ENCODE results near the gene ACACB.

The ACACB gene

DNA sequence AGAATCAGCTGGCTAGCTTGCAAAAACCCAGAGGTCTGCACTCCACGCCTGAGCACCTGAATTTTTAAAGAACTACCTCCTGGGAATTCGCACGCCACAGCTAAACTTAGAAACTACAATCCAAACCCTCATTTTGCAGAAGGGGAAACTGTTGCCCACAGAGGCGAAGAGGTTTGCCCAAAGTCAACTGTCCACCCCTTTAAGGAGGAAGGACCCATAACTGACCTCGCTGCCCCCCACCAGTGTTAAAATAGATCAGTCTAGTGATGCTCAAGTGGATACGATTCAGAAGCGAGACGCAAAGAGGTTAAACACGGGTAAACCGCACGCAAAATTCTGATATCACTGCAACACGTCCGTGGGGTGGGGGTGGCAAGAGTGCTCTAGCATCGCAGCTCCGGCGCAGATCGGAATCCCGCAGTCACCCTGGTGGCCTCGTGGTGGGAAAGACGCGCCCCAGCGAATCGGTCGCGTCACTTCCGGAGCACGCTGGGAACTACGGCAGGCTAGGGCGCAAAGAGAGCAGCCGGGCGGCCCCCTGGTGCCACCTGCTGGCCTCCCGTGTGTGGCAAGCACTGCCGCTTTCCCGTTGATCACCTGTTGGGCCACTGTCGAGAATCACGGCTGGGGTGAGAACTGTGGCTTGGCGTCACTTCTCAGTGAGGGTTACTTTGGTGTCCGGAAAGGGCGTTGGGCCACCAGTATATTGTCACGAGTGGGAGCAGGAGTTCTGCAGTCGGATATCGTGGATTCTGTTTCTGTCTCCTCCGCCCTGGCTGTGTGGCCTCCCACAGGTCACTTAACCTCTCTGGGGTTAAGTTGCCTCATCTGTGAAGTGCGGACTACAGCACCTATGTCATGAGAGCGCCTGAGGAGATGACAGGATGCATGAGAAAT lies 23.1 kb upstream of the ACACB start, which contains the start of gene ALKBH2:
ALKBH2 (minus strand) TSS at position 451 of the 897 bp plus-strand sequence. CDS start 686 bp downstream, outside the sequence.
- peaks cover 4 to 27% (median 23%) of the 10 kb centered on the region in 3 donors for H3K36me3 ChIP-seq
- H3K4me1 ChIP-seq, result peaks cover 0 to 31% (median 25%) of the 10 kb centered on the region in 4 donors
- no peaks in the 10 kb centered on the region for H3K9me3 ChIP-seq
- peak; percentile 91 to 96 for DNase-seq
- peak within 1 kb of the TSS; percentile 57 to 61 for H3K4me3 ChIP-seq
- peaks cover 0 to 2% of the 10 kb centered on the region in 2 donors for H3K27me3 ChIP-seq
- intact Hi-C loops (cut with DNase I; ENCODE audit: low total_unique reads), result loop anchor here (5.0 kb wide), 1 partner anchor 531 kb away; the partner anchor contains the start of genes ISCU and SART3
- TF ChIP-seq, protein P1, sequence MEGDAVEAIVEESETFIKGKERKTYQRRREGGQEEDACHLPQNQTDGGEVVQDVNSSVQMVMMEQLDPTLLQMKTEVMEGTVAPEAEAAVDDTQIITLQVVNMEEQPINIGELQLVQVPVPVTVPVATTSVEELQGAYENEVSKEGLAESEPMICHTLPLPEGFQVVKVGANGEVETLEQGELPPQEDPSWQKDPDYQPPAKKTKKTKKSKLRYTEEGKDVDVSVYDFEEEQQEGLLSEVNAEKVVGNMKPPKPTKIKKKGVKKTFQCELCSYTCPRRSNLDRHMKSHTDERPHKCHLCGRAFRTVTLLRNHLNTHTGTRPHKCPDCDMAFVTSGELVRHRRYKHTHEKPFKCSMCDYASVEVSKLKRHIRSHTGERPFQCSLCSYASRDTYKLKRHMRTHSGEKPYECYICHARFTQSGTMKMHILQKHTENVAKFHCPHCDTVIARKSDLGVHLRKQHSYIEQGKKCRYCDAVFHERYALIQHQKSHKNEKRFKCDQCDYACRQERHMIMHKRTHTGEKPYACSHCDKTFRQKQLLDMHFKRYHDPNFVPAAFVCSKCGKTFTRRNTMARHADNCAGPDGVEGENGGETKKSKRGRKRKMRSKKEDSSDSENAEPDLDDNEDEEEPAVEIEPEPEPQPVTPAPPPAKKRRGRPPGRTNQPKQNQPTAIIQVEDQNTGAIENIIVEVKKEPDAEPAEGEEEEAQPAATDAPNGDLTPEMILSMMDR (IDR thresholded peaks at IDR 0.05), result peak; percentile 97 to 100
- peak within 1 kb of the TSS; percentile 65 to 72 for H3K27ac ChIP-seq

DNA sequence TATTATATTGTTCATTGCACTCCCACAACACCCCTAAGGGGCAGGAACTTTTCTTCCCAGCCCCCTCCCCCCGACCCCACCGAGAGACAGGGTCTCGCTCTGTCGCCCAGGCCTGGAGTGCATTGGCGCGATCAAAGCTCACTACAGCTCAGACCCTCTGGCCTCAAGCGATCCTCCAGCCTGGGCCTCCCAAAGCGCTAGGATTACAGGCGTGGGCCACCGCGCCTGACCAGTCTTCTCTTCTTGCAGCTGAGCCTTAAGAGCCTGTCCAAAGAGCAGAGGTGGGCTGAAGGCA lies 19.3 kb upstream of the ACACB start:
- intact Hi-C loops (cut with DNase I; ENCODE audit: low total_unique reads), result no loop called here

DNA sequence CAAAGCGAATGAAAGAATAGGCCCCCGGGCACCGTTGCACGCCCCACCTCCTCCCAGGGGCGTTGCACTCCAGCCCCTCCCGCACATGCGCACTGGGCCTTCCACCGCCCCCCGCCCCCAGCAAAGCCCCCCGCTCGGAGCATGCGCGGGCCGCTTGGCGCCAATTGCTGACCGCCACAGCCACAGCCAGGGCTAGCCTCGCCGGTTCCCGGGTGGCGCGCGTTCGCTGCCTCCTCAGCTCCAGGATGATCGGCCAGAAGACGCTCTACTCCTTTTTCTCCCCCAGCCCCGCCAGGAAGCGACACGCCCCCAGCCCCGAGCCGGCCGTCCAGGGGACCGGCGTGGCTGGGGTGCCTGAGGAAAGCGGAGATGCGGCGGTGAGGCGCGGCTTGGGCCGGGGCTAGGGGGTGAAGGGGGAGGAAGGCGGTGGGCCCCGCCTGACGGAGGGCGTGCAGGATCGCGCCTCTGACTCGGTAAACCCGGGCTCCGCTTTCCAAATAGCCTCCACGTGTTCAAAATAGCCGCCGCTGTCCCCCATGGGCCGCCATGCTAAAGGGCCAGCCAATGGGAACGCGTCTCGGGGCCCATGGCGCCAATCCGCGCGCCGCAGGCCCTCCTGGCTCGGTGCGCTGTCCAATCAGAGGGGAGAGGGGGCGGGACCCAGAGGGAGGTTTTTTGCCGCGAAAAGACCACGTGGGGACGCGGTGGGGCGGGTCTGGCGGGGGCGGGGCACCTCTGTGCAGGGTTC lies 18.8 kb upstream of the ACACB start, which contains the start of gene UNG:
UNG (plus strand) TSS at position 163 of the 748 bp plus-strand sequence; CDS start at position 246, 83 bp downstream.
- intact Hi-C loops (cut with DNase I; ENCODE audit: low total_unique reads), result no loop called here
- TF ChIP-seq, protein P1 (IDR thresholded peaks at IDR 0.05), result peak in 1 of 2 experiments; percentile 18
- peaks cover 4 to 20% (median 13%) of the 10 kb centered on the region in 3 donors for H3K36me3 ChIP-seq
- DNase-seq, result peak; percentile 97 to 98
- no peaks in the 10 kb centered on the region for H3K9me3 ChIP-seq
- H3K4me3 ChIP-seq, result peak within 1 kb of the TSS; percentile 85 to 86
- H3K27ac ChIP-seq, result peak within 1 kb of the TSS; percentile 88 to 89
- peaks cover 0 to 2% of the 10 kb centered on the region in 2 donors for H3K27me3 ChIP-seq
- H3K4me1 ChIP-seq, result peaks cover 0 to 34% (median 29%) of the 10 kb centered on the region in 4 donors

More for the DNA sequence above, 19.3 kb upstream of the ACACB start:
- Histone ChIP-seq H3K9me3 (no peaks in the 10 kb centered on the region), H3K4me1 (peaks cover 0 to 39% (median 34%) of the 10 kb centered on the region in 4 donors), H3K36me3 (peaks cover 4 to 15% (median 7%) of the 10 kb centered on the region in 3 donors), H3K27me3 (peaks cover 0 to 2% of the 10 kb centered on the region in 2 donors), H3K4me3 (no peak overlapping the region), H3K27ac (no peak overlapping the region)
- DNase-seq, result no peak
- TF ChIP-seq, protein P1 (IDR thresholded peaks at IDR 0.05), result no peak

DNA sequence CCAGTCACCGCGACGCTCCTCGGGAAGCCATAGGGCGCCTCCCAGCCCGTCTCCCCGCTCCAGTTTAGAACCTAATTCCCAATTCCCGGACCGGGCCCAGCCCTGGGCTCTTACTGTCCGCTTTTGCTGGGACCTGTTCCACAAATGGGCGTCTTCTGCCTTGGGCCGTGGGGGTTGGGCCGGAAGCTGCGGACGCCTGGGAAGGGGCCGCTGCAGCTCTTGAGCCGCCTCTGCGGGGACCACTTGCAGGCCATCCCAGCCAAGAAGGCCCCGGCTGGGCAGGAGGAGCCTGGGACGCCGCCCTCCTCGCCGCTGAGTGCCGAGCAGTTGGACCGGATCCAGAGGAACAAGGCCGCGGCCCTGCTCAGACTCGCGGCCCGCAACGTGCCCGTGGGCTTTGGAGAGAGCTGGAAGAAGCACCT lies 18.2 kb upstream of the ACACB start:
- peak overlapping the region; percentile 85 to 86 for H3K4me3 ChIP-seq
- intact Hi-C loops (cut with DNase I; ENCODE audit: low total_unique reads), result no loop called here
- peaks cover 10 to 26% (median 19%) of the 10 kb centered on the region in 3 donors for H3K36me3 ChIP-seq
- peaks cover 0 to 2% of the 10 kb centered on the region in 2 donors for H3K27me3 ChIP-seq
- DNase-seq, result peak; percentile 65 to 84
- no peaks in the 10 kb centered on the region for H3K9me3 ChIP-seq
- TF ChIP-seq, protein P1 (IDR thresholded peaks at IDR 0.05), result no peak
- H3K4me1 ChIP-seq, result peaks cover 0 to 29% (median 26%) of the 10 kb centered on the region in 4 donors
- peak overlapping the region; percentile 88 to 89 for H3K27ac ChIP-seq

DNA sequence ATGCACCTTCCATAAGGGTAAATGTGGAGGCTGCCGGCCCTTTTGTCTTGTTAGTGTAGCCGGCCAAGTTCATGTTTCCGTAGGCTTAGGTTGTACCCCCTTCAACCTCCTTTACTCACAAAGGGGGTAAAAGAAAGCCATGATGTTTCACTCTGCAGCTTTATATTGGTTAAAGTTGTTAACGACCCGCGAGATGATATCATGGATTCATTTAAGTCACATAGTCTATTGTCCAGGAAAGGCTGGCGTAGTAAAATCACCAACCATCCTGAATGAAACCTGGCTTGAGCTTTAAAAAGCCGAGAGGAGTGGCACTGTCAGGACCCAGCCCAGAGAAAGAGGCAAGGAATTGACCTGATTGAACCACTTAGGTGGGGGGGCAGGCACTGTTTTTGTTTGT lies 17.7 kb upstream of the ACACB start:
- TF ChIP-seq, protein P1 (IDR thresholded peaks at IDR 0.05), result no peak
- Histone ChIP-seq H3K27ac (peak overlapping the region; percentile 88 to 89), H3K4me1 (peaks cover 0 to 26% (median 23%) of the 10 kb centered on the region in 4 donors), H3K9me3 (no peaks in the 10 kb centered on the region), H3K4me3 (peak overlapping the region; percentile 85 to 86), H3K36me3 (peaks cover 15 to 31% (median 23%) of the 10 kb centered on the region in 3 donors), H3K27me3 (peaks cover 0 to 2% of the 10 kb centered on the region in 2 donors)
- peak in 1 of 2 donors; percentile 34 for DNase-seq
- intact Hi-C loops (cut with DNase I; ENCODE audit: low total_unique reads), result no loop called here
